CD4-positive, alpha-beta T cell (primary cell): Measurements from ENCODE around the gene PHC1. TPM values are rescaled to one million over a fixed set of nuclear protein-coding genes. Genes with fewer than 3 reads are reported as not detected.
"Not testable (repeated sequence)": the region's sequence is repeated elsewhere in the genome, so short reads cannot be mapped to it uniquely, and the experiment has no call there.

Source experiments
- ATAC-seq: fragments of 200-7000 bp; cut with Tn5 transposase; one replicate; pipeline ENCODE4 v1.10.0; 2022; ENCODE audit warnings: mild to moderate bottlenecking; ENCODE audit not compliant: poor library complexity
- CTCF ChIA-PET: fragments of 350-600 bp; sonication (Branson Sonifier 250); formaldehyde crosslinking; loops from one replicate; lab custom pipeline; 2021; ENCODE audit warnings: antibody characterized with exemption, inconsistent platforms; lab: Charles Lee
- POLR2A ChIA-PET: fragments of 350-600 bp; sonication (Branson Sonifier 250); formaldehyde crosslinking; loops from one replicate; lab custom pipeline; 2021; ENCODE audit warnings: antibody characterized with exemption, inconsistent platforms; lab: Charles Lee
- DNase-seq, 14 experiments: peaks; one replicate each; pipeline ENCODE4 v3.0.0-alpha.2; 2013 to 2020; ENCODE audit warnings: mixed read lengths in 2 of 14
- H3K27ac ChIP-seq, 2 donors: one replicate each; pipeline versions ENCODE4 v1.5.1 to v1.7.0; 2013; ENCODE audit warnings: low read length in 2 of 2, low read depth in 1 of 2, mild to moderate bottlenecking in 1 of 2
- H3K27me3 ChIP-seq, 2 experiments: 1 replicate in 1 of 2; 2 replicates in 1 of 2; pipeline versions ENCODE4 v1.6.1 to v1.7.0; 2013; ENCODE audit warnings: low read length in 2 of 2, control low read depth in 1 of 2, mild to moderate bottlenecking in 1 of 2, moderate library complexity in 1 of 2; ENCODE audit not compliant: insufficient read depth in 2 of 2, control insufficient read depth in 1 of 2
- H3K36me3 ChIP-seq: one replicate; pipeline ENCODE4 v1.6.1; 2013; ENCODE audit warnings: low read length, control low read depth; ENCODE audit not compliant: insufficient read depth
- H3K4me1 ChIP-seq: one replicate; pipeline ENCODE4 v1.6.1; 2013; ENCODE audit warnings: low read length, control low read depth; ENCODE audit not compliant: insufficient read depth
- H3K4me3 ChIP-seq: one replicate; pipeline ENCODE4 v1.5.1; 2013; ENCODE audit warnings: mild to moderate bottlenecking, low read length, moderate library complexity
- H3K9me3 ChIP-seq, 2 experiments: 1 replicate in 1 of 2; 2 replicates in 1 of 2; pipeline versions ENCODE4 v1.6.1 to v1.7.0; 2013; ENCODE audit warnings: low read length in 2 of 2, mild to moderate bottlenecking in 2 of 2, control low read depth in 1 of 2, moderate library complexity in 1 of 2; ENCODE audit not compliant: control insufficient read depth in 1 of 2, insufficient read depth in 1 of 2
- H3K27ac Mint-ChIP-seq: one replicate; pipeline ENCODE4 v1.8.0; 2020; ENCODE audit warnings: mixed read lengths
- H3K27me3 Mint-ChIP-seq: one replicate; pipeline ENCODE4 v1.8.0; 2021; ENCODE audit warnings: mixed read lengths
- H3K36me3 Mint-ChIP-seq: one replicate; pipeline ENCODE4 v1.8.0; 2021; ENCODE audit warnings: low read depth, mixed read lengths
- H3K4me1 Mint-ChIP-seq: one replicate; pipeline ENCODE4 v1.8.0; 2021; ENCODE audit warnings: low read depth, mixed read lengths
- H3K4me3 Mint-ChIP-seq: one replicate; pipeline ENCODE4 v1.8.0; 2020; ENCODE audit warnings: mild to moderate bottlenecking, mixed read lengths
- H3K9me3 Mint-ChIP-seq: one replicate; pipeline ENCODE4 v1.8.0; 2020; ENCODE audit warnings: mixed read lengths
- CTCF ChIP-seq: fragments of 200-600 bp; IDR thresholded peaks from one replicate; pipeline ENCODE4 v1.8.0; 2022; ENCODE audit warnings: antibody characterized with exemption, mild to moderate bottlenecking
- intact Hi-C, 2 experiments: fragments of 100-400 bp; cut with DNase I in 1 of 2; cut with micrococcal nuclease in 1 of 2; formaldehyde crosslinking; loops; one replicate each; pipeline versions ENCODE4 v1.15.1 to v1.9.0; 2023 to 2025; cut with DNase I, micrococcal nuclease
- total RNA-seq, 174 experiments: library from RNA in 2 of 174; stranded (reverse) in 2 of 174; gene quantifications; one replicate each; pipeline ENCODE4 v1.2.3 and lab custom pipeline; 2021 to 2026

The PHC1 gene
- total RNA-seq, 2 experiments from 2014 or later, result 46.6 to 47.2 TPM

- peaks cover 5% of the 10 kb centered on the region for H3K4me1 Mint-ChIP-seq
- H3K27ac ChIP-seq, result no peak overlapping the region
- no peak overlapping the region for H3K4me3 Mint-ChIP-seq
- intact Hi-C loops, result no loop called here
- TF ChIP-seq CTCF, result no peak
- DNase-seq, result no peak
- H3K27me3 ChIP-seq, result no peaks in the 10 kb centered on the region
- CTCF ChIA-PET, result interaction anchor here (0.9 to 1.5 kb wide), 2 partner anchors 238 to 346 kb away, joined by 3 read pairs; no protein-coding TSS in a partner anchor
- H3K36me3 ChIP-seq, result no peaks in the 10 kb centered on the region
- peaks cover 3% of the 10 kb centered on the region for H3K4me1 ChIP-seq
- no peaks in the 10 kb centered on the region for H3K9me3 ChIP-seq
- no peaks in the 10 kb centered on the region for H3K36me3 Mint-ChIP-seq
- no peak for ATAC-seq
- no peak overlapping the region for H3K27ac Mint-ChIP-seq
- no peaks in the 10 kb centered on the region for H3K9me3 Mint-ChIP-seq
- H3K4me3 ChIP-seq, result no peak overlapping the region
- no peaks in the 10 kb centered on the region for H3K27me3 Mint-ChIP-seq
- POLR2A ChIA-PET, result no interaction called here
Measured at GRCh38 chr12:8894986-8895385, 19.3 kb upstream of the PHC1 start.

GRCh38 chr12:8897081-8897480, 17.2 kb upstream of the PHC1 start:
- TF ChIP-seq CTCF, result no peak
- H3K4me3 Mint-ChIP-seq, result no peak overlapping the region
- DNase-seq, result no peak
- no peaks in the 10 kb centered on the region for H3K4me1 ChIP-seq
- no peak overlapping the region for H3K27ac Mint-ChIP-seq
- no peak overlapping the region for H3K4me3 ChIP-seq
- H3K9me3 ChIP-seq, result no peaks in the 10 kb centered on the region
- H3K4me1 Mint-ChIP-seq, result no peaks in the 10 kb centered on the region
- H3K36me3 ChIP-seq, result no peaks in the 10 kb centered on the region
- ChIA-PET POLR2A (no interaction called here), CTCF (no interaction called here)
- no peak overlapping the region for H3K27ac ChIP-seq
- no peaks in the 10 kb centered on the region for H3K9me3 Mint-ChIP-seq
- no peaks in the 10 kb centered on the region for H3K36me3 Mint-ChIP-seq
- intact Hi-C loops, result no loop called here
- H3K27me3 ChIP-seq, result no peaks in the 10 kb centered on the region
- no peaks in the 10 kb centered on the region for H3K27me3 Mint-ChIP-seq
- ATAC-seq, result no peak

GRCh38 chr12:8899830-8900229, 14.5 kb upstream of the PHC1 start:
- H3K4me3 ChIP-seq, result no peak overlapping the region
- H3K36me3 ChIP-seq, result no peaks in the 10 kb centered on the region
- no peak overlapping the region for H3K27ac ChIP-seq
- Mint-ChIP-seq H3K27me3 (no peaks in the 10 kb centered on the region), H3K36me3 (no peaks in the 10 kb centered on the region), H3K27ac (no peak overlapping the region), H3K4me3 (no peak overlapping the region), H3K9me3 (no peaks in the 10 kb centered on the region), H3K4me1 (no peaks in the 10 kb centered on the region)
- CTCF ChIA-PET, result no interaction called here
- H3K4me1 ChIP-seq, result no peaks in the 10 kb centered on the region
- H3K9me3 ChIP-seq, result no peaks in the 10 kb centered on the region
- intact Hi-C loops, result no loop called here
- no peak for TF ChIP-seq CTCF
- DNase-seq (peak in 1 of 14 experiments; percentile 13), ATAC-seq (no peak)
- POLR2A ChIA-PET, result no interaction called here
- H3K27me3 ChIP-seq, result no peaks in the 10 kb centered on the region

GRCh38 chr12:8902703-8903102, 11.6 kb upstream of the PHC1 start:
- ATAC-seq, H3K4me1 ChIP-seq, H3K27ac ChIP-seq, POLR2A ChIA-PET, H3K27me3 Mint-ChIP-seq, H3K4me3 ChIP-seq, H3K36me3 Mint-ChIP-seq, intact Hi-C loops, H3K27ac Mint-ChIP-seq, H3K36me3 ChIP-seq, H3K4me1 Mint-ChIP-seq, H3K9me3 Mint-ChIP-seq, H3K9me3 ChIP-seq, H3K27me3 ChIP-seq, H3K4me3 Mint-ChIP-seq: not testable (repeated sequence)
- peak in 3 of 14 experiments; percentile 2 to 64 (median 49) for DNase-seq
- CTCF ChIA-PET, result interaction anchor here (0.6 kb wide), 1 partner anchor 246 kb away, joined by 3 read pairs; no protein-coding TSS in a partner anchor
